GM15510 (cell line): ENCODE results near the gene RNASE7.

ENCODE experiments used
- POLR2A ChIP-seq: IDR thresholded peaks from 3 replicates; pipeline ENCODE4 v1.6.1; 2011; ENCODE audit warnings: borderline replicate concordance; ENCODE audit not compliant: insufficient read length; ENCODE audit errors: extremely low read depth

The RNASE7 gene, protein sequence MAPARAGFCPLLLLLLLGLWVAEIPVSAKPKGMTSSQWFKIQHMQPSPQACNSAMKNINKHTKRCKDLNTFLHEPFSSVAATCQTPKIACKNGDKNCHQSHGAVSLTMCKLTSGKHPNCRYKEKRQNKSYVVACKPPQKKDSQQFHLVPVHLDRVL

DNA sequence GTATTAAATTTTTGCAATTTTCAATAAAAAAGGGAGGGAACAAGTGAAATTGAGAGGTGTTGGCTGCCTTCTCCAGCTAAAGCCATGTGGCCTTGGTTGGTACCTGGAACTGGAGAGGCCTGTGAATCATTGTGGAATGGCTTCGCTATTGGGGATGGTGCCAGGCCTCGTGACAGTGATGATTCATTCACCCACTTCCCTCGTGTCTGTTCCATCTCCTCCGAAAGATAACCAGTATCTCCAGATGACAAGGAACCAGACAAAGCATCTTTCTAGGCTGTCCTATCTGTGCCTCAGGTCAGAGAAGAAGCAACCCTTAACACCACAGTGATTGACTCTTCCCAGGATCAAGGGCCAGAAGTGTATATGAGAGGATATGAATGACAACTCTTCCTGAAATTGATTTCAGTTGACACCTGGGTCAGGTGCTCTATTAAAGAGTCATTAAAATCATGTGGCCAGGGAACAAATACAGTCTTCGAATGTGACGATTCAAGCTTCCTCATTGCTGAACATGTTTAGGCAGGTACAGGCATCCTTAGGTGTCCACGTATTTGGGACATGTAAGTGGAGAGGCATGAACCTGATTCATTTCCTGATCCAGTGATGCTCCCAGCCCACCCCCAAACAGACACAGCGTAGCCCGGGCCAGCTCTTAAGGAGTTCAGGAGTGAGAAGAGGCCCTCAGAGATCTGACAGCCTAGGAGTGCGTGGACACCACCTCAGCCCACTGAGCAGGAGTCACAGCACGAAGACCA, at the start of gene RNASE7:
TSS of gene RNASE7 (plus strand) at position 687 of the 758 bp plus-strand sequence. CDS start 631 bp downstream, outside the sequence.
- no peak for TF ChIP-seq POLR2A

DNA sequence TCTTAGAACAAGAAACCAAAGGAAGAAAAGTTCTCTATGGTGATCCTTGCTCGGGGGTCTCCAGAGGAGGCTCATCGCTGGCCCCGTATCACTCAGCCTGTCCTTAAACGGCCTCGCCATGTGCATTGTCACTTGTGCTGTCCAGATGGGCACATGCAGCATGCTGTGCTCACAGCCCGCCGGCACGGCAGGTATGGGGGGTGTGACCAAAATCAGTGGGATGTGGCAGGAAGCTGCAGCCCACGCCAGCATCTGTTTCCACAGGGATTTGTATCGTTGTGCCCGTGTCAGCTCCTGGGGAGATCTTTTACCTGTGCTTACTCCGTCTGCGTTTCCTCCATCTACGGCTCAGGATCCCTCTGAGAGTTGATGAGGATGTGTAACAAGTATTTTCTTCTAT, 45.6 kb upstream of the RNASE7 start:
- no peak for TF ChIP-seq POLR2A

DNA sequence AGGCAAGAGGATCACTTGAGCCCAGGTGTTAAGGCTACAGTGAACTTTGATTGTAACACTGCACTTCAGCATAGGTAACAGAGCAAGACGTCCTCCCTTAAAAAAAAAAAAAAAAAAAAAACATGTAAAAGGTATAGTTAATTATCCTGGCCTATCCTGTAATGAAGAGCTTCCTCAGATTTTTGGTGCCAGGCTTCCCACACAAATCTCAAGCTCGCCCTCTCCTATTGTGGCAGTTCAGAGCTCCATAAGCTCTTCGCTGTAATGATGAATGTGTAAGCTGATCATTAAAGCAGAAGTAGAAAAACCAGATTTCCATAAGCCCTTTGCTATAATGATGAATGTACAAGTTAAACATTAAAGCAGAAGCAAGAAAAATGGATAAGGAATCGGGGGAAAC, 45.0 kb upstream of the RNASE7 start:
- TF ChIP-seq POLR2A: no peak

DNA sequence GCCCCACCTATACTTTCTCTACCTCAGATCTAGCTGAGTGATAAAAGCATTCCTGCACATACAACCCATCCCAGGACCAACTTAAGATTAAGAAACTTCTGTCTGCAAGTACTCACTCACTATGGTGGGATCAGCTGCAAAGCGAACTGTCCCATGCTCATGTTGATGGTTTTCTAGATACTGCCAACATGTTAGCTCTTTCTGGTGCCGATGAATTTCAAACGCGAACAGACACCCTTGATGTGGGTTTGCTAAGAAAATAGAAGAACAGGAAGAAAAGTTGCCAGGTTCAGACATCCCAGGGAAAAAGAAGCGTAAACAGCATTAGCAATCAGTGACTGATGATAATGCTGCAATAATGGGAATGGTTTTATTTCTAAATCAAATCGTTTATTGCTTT, 44.6 kb upstream of the RNASE7 start:
- no peak for TF ChIP-seq POLR2A

DNA sequence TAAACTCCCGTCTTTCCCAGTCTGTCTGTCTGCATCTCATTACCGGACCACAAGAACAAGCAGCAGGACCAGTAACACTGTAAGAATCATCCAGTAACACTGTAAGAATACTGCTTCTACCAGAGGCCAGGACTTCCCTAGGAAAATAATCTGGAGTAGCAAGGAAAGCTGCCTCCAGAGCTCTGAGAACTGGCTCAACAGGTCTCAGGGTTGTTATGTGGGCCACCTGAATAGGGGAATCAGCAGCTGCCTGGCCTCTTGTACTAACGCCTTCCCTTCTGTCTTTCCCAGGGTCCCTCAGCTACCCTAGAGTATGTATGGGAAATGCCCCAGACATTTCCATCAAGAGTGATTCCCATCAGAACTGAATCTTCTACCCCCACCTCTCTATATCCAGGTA, 44.0 kb upstream of the RNASE7 start:
- no peak for TF ChIP-seq POLR2A

DNA sequence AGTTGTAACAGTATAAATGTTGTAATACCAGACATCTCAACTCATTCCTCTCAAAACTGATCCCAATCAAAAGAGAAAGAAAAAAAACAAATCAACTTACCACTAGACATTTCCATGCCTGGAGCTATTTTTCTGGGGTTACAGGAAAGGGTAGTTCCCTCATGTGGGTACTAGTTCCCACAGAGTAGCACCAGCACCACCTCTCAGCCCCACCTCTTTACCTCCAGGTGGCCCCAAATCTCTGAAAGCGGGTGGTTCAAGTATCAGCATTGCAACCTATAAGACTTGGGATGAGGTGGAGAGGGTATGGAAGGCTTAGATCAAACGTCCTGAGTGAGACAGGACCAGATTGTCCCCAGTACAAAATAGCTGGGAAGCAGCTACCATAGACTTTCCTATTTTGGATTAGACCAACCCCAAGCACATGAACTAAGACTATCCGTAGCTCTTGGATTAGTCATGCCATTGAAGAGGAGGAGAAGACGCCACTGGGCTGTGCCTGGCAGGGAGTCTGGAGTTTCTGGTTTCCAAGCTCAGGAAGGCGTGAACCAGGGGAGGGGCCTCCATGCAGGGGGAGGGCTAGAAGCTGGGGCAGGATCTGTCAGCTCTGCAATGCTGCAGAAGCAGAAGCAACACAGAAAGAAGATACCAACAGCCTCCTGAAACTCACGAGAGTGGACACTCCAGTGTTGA, 43.3 kb upstream of the RNASE7 start, which contains the start of gene SLC39A2:
TSS of gene SLC39A2 (plus strand) at position 620 of the 693 bp plus-strand sequence. CDS start 154 bp downstream, outside the sequence.
- no peak for TF ChIP-seq POLR2A

DNA sequence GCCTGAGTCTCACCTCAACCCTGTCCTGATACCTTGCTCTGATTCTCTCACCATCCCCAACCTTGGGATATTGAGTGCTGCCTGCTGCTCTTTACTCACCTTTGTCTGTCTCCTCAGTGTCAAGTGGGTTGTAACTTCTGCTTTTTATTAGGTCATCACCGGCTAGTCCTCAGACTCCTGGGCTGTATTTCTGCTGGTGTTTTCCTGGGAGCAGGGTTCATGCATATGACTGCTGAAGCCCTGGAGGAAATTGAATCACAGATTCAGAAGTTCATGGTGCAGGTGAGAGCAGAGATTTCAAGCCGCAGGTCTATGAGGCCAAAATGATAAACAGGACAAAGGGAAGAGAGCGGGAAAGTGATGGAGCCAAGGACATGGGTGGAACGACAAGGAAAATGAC, 42.6 kb upstream of the RNASE7 start:
- TF ChIP-seq POLR2A: no peak

DNA sequence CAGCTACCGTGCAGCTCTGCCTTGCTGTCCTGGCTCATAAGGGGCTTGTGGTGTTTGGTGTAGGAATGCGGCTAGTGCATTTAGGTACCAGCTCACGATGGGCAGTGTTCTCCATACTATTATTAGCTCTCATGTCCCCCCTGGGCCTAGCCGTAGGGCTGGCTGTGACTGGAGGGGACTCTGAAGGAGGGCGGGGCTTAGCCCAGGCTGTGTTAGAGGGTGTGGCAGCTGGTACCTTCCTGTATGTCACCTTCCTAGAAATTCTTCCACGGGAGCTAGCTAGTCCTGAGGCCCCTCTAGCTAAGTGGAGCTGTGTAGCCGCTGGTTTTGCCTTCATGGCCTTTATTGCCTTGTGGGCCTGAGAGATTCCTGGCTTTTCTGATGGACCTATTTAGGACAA, 40.9 kb upstream of the RNASE7 start:
- no peak for TF ChIP-seq POLR2A

DNA sequence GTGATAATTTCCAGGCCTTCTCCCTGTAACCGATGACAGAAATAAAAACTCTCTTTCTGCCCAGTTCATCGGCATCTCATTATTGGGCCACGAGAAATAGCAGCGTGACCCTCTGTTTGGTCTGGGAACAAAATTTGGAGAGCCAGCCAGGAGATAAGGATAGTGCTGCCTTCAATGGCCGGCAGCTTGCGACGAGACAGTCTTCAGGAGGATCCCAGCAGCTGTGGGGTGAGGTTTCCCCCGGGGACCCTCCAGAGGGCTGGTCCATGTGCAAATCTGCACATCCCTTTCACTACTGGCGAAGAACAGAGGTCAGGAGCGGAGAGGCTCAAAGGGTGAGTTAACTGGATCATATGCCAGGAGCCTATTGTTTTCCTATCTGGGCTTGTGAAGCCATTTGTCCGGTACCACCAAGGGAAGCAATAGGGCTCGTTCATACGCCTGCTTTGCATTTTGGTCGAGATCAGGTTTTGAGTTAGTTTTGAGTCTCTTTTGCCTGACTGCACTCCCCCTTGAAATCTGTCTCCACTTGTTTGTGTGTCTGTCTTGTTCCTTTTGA, 38.3 kb upstream of the RNASE7 start:
- no peak for TF ChIP-seq POLR2A

DNA sequence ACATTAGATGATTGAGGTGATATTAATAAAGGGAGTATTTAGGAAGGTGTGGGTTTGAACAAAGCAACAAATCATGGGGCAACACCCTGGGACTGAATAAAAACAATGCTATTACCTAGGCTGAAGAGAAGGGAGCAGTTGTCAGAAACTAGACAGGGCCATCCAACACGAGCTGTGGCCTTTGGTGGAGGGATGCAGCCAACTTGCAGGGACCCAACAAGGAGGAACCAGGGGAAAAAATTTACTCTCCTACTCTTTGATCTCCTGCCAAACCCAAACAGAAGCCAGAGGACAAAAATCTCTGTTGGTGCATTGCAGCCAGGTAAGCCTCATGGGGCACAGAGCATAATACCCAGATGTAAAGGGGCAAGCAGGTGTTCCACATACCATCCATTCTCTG, 31.0 kb upstream of the RNASE7 start:
- TF ChIP-seq POLR2A: no peak

DNA sequence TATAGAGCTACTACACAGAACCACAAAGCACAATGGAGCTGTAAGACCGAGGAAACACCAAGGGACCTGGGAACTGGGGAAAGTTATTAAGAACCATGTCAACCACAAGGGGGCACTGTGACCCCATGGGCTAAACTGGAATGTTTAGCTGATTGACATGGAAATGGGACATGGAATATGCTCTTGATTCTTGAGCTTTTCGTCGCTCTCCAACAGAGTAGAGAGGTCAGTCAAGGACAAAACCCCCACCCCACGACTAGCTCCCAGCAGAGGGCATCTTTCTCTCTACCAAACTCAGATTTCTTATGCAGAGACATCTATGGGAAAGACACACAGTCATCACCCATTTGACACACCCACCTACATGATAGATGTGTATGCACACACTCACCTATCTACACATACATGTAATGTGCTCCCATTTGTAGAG, 27.4 kb upstream of the RNASE7 start:
- no peak for TF ChIP-seq POLR2A

DNA sequence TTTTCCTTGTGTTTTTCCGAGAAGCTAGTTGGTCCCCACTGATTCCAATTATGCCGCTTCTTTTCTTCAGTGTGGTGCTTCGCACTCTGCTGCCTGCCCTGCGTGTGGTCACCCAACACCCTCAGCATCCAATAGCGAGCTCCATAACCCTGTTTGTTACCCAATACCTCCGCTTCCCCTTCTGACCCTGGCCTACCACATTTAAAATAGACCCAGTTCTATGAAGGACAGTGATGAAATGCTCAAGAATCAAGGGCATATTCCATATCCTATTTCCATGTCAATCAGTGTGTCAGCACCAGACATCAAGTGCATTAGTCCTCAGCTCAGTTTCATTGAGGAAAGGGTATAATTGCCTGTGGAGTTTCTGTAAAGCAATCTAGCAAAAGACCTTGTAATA, 26.9 kb upstream of the RNASE7 start:
- TF ChIP-seq POLR2A: no peak

DNA sequence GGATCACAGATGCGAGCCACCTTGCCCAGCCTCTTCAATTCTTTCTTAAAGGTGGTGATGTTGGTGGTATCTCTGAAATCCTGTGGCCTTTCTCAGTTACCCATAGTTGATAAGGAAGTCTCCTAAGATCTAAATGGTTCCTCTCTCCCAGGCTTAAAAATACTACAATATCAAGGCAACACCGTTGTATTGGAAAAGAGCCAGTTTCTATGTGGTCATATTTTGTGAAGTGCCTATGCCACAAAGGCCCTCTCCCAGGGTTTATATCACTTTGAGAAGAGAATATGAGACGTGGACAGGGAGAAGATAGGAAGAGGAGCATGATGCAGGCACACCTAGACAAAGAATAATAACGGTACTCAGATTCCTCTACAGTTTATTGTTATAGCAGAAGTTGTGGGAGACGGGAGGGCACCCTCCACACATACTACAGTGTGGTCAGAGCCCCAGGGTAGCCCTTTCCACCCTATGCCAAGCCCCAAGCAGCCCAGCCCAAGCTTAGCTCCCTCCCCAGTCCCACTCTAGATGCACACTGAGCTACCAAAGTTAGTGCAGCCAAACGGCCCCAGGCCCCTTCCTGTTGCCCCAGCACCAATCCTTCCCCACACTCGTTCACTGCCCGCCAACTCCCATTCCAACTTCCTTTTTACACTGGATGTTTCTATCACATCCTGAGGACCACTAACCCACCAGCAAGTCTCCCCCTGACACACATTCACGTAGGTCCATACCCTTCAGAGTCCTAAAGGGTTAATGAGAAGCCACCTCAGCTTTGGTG, 25.6 kb upstream of the RNASE7 start:
- TF ChIP-seq POLR2A: no peak

DNA sequence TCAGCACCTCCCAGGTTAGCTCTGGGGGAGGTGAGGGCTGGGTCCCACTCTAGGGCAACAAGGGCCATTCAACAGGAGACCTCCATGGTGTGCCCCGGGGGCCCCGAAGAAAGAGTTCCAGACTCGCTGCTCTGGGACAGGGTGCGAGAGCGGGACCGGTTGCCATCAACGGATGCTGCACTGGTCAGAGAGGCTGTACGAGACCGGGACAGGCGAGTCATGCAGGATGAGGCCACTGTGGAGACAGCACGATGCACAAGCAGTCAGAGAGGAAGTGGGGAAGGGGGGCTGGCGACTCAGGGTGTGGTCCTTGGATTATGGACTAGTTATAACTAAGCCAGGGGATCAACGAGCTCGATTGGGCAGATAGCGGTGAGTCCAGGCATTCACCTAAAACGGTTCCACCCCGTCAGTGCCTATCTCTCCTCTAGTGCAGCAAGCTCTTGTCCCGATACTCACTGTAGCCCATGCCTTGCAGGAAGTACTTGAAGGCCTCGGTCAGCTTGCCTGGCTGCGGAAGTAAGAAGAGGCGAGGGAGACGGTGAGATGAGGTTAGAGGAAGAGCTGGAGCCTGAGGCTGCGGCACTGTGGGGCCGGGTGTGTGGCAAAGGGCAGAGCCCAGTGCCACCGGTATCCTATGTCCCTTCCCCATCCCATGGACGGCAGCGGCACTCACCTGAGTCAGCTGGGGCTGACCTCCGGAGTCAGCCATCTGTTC, 24.5 kb upstream of the RNASE7 start:
- no peak for TF ChIP-seq POLR2A
